ENCODE data around the gene CXorf58. TPM values are rescaled to one million over a fixed set of nuclear protein-coding genes. Genes with fewer than 3 reads are reported as not detected.

The CXorf58 gene
- total and polyA plus RNA-seq, 4 donors, result 0.12 to 0.15 (median 0.15) TPM; not detected in 1

- no peaks in the 10 kb centered on the region for H3K9me3 ChIP-seq (ENCODE audit: control insufficient read depth in 4 of 4, insufficient read depth in 3 of 4, low read length in 3 of 4)
- no peaks in the 10 kb centered on the region for H3K4me1 ChIP-seq (ENCODE audit: control insufficient read depth in 5 of 5, insufficient read depth in 5 of 5, low read length in 5 of 5)
- 70 to 94% methylated on average over 1 of the region's 1 CpG for WGBS, 2 donors
- no peak for ATAC-seq (ENCODE audit: insufficient read depth, low FRiP score)
- H3K4me3 ChIP-seq, result no peak overlapping the region
- peak in 2 of 3 donors; percentile 45 to 61 for DNase-seq
- no peak for TF ChIP-seq CTCF (IDR thresholded peaks at IDR 0.05; ENCODE audit: control extremely low read depth, extremely low read depth)
- no peaks in the 10 kb centered on the region for H3K36me3 ChIP-seq (ENCODE audit: control insufficient read depth in 4 of 4, insufficient read depth in 4 of 4, low read length in 4 of 4)
- no peak overlapping the region for H3K27ac ChIP-seq (ENCODE audit: low read depth in 1 of 2, low read length in 1 of 2)
- H3K27me3 ChIP-seq (ENCODE audit: control insufficient read depth in 3 of 3, insufficient read depth in 3 of 3, low read length in 2 of 3), result peaks cover 0 to 41% (median 14%) of the 10 kb centered on the region in 3 donors
- no peak overlapping the region for H3K9ac ChIP-seq (ENCODE audit: insufficient read depth in 1 of 2, low read length in 2 of 2)
Observed at GRCh38 chrX:23938690-23939089, 30.9 kb downstream of the CXorf58 start.

- Histone ChIP-seq H3K9me3 (ENCODE audit: control insufficient read depth in 4 of 4, insufficient read depth in 3 of 4, low read length in 3 of 4) (no peaks in the 10 kb centered on the region), H3K9ac (ENCODE audit: insufficient read depth in 1 of 2, low read length in 2 of 2) (no peak overlapping the region), H3K4me3 (no peak overlapping the region), H3K36me3 (ENCODE audit: control insufficient read depth in 4 of 4, insufficient read depth in 4 of 4, low read length in 4 of 4) (no peaks in the 10 kb centered on the region), H3K27me3 (ENCODE audit: control insufficient read depth in 3 of 3, insufficient read depth in 3 of 3, low read length in 2 of 3) (peaks cover 0 to 38% (median 11%) of the 10 kb centered on the region in 3 donors), H3K27ac (ENCODE audit: low read depth in 1 of 2, low read length in 1 of 2) (no peak overlapping the region), H3K4me1 (ENCODE audit: control insufficient read depth in 5 of 5, insufficient read depth in 5 of 5, low read length in 5 of 5) (peaks cover 0 to 3% (median 0%) of the 10 kb centered on the region in 5 donors)
- 52 to 85% methylated on average over 1 of the region's 1 CpG for WGBS, 2 donors
- DNase-seq (peak in 1 of 3 donors; percentile 2), ATAC-seq (ENCODE audit: insufficient read depth, low FRiP score) (no peak)
- TF ChIP-seq CTCF (IDR thresholded peaks at IDR 0.05; ENCODE audit: control extremely low read depth, extremely low read depth), result no peak
Observed at GRCh38 chrX:23939203-23939602, 31.4 kb downstream of the CXorf58 start.

GRCh38 chrX:23944234-23944633 is 36.4 kb downstream of the CXorf58 start:
- ATAC-seq (ENCODE audit: insufficient read depth, low FRiP score), result no peak
- Histone ChIP-seq H3K36me3 (ENCODE audit: control insufficient read depth in 4 of 4, insufficient read depth in 4 of 4, low read length in 4 of 4) (no peaks in the 10 kb centered on the region), H3K27me3 (ENCODE audit: control insufficient read depth in 3 of 3, insufficient read depth in 3 of 3, low read length in 2 of 3) (peaks cover 0 to 40% (median 14%) of the 10 kb centered on the region in 3 donors), H3K9ac (ENCODE audit: insufficient read depth in 1 of 2, low read length in 2 of 2) (no peak overlapping the region), H3K4me3 (no peak overlapping the region), H3K4me1 (ENCODE audit: control insufficient read depth in 5 of 5, insufficient read depth in 5 of 5, low read length in 5 of 5) (peaks cover 0 to 6% (median 0%) of the 10 kb centered on the region in 5 donors), H3K9me3 (ENCODE audit: control insufficient read depth in 4 of 4, insufficient read depth in 3 of 4, low read length in 3 of 4) (peaks cover 0 to 2% (median 0%) of the 10 kb centered on the region in 4 donors), H3K27ac (ENCODE audit: low read depth in 1 of 2, low read length in 1 of 2) (no peak overlapping the region)
- peak in 2 of 3 donors; percentile 57 to 61 for DNase-seq
- 22 to 67% methylated on average over 1 of the region's 1 CpG for WGBS, 2 donors
- TF ChIP-seq CTCF (IDR thresholded peaks at IDR 0.05; ENCODE audit: control extremely low read depth, extremely low read depth), result no peak

- H3K4me1 ChIP-seq (ENCODE audit: control insufficient read depth in 5 of 5, insufficient read depth in 5 of 5, low read length in 5 of 5), result peaks cover 0 to 6% (median 0%) of the 10 kb centered on the region in 5 donors
- no peaks in the 10 kb centered on the region for H3K36me3 ChIP-seq (ENCODE audit: control insufficient read depth in 4 of 4, insufficient read depth in 4 of 4, low read length in 4 of 4)
- no peak overlapping the region for H3K9ac ChIP-seq (ENCODE audit: insufficient read depth in 1 of 2, low read length in 2 of 2)
- peaks cover 0 to 2% (median 0%) of the 10 kb centered on the region in 4 donors for H3K9me3 ChIP-seq (ENCODE audit: control insufficient read depth in 4 of 4, insufficient read depth in 3 of 4, low read length in 3 of 4)
- no peak for TF ChIP-seq CTCF (IDR thresholded peaks at IDR 0.05; ENCODE audit: control extremely low read depth, extremely low read depth)
- 93 to 100% methylated on average over 1 of the region's 1 CpG for WGBS, 2 donors
- H3K27ac ChIP-seq (ENCODE audit: low read depth in 1 of 2, low read length in 1 of 2), result no peak overlapping the region
- peaks cover 0 to 38% (median 12%) of the 10 kb centered on the region in 3 donors for H3K27me3 ChIP-seq (ENCODE audit: control insufficient read depth in 3 of 3, insufficient read depth in 3 of 3, low read length in 2 of 3)
- no peak overlapping the region for H3K4me3 ChIP-seq
- no peak for ATAC-seq (ENCODE audit: insufficient read depth, low FRiP score)
- peak in 1 of 3 donors; percentile 12 for DNase-seq
Observed at GRCh38 chrX:23945206-23945605, 37.4 kb downstream of the CXorf58 start.

Data from lung (tissue), 12 donors.